ENCODE measurements around the gene CD44.

GRCh38 chr11:35107861-35108260, 31.1 kb upstream of the CD44 start:
- TF ChIP-seq CTCF (conservative IDR thresholded peaks at IDR 0.05 in 1 of 2, IDR thresholded peaks at IDR 0.05 in 1 of 2; ENCODE audit: low read depth in 1 of 2, low read length in 2 of 2): no peak
- TF ChIP-seq EZH2 (IDR thresholded peaks at IDR 0.05; ENCODE audit: low read length, missing control alignments): no peak
